B cell (primary cell): Measurements from ENCODE around the gene CSE1L. TPM values are rescaled to one million over a fixed set of nuclear protein-coding genes. Genes with fewer than 3 reads are reported as not detected.
"Not testable (repeated sequence)": the region's sequence is repeated elsewhere in the genome, so short reads cannot be mapped to it uniquely, and the experiment has no call there.

Experiments
- ATAC-seq: fragments of 200-7000 bp; cut with Tn5 transposase; one replicate; pipeline ENCODE4 v1.10.0; 2021; ENCODE audit warnings: low read depth, mild to moderate bottlenecking, moderate number of reproducible peaks, moderate library complexity
- CTCF ChIA-PET: fragments of 350-600 bp; sonication (Branson Sonifier 250); formaldehyde crosslinking; loops from one replicate; lab custom pipeline; 2021; ENCODE audit warnings: antibody characterized with exemption, inconsistent platforms; lab: Charles Lee
- POLR2A ChIA-PET: fragments of 350-600 bp; sonication (Branson Sonifier 250); formaldehyde crosslinking; loops from one replicate; lab custom pipeline; 2021; ENCODE audit warnings: antibody characterized with exemption; lab: Charles Lee
- DNase-seq: peaks from one replicate; pipeline ENCODE4 v3.0.0; 2013
- H2AFZ ChIP-seq: 2 replicates; pipeline ENCODE4 v1.6.1; 2012; ENCODE audit warnings: mild to moderate bottlenecking, low read depth, low read length; ENCODE audit not compliant: insufficient read depth, poor library complexity, severe bottlenecking
- H3K27ac ChIP-seq, 2 donors: 1 replicate in 1 of 2; 2 replicates in 1 of 2; pipeline ENCODE4 v1.5.1; 2012 to 2013; ENCODE audit warnings: low read length in 2 of 2, mild to moderate bottlenecking in 2 of 2, moderate library complexity in 1 of 2
- H3K27me3 ChIP-seq, 4 experiments: fragments of 200-600 bp in 1 of 4; sonication (generic) in 1 of 4; replicated peaks in 1 of 4; 1 replicate in 2 of 4; 2 replicates in 2 of 4; pipeline versions ENCODE4 v1.6.1 to v1.7.0; 2013 to 2016; ENCODE audit warnings: low read length in 3 of 4, mild to moderate bottlenecking in 2 of 4, mixed read lengths in 1 of 4, moderate library complexity in 1 of 4; ENCODE audit not compliant: insufficient read depth in 4 of 4, control insufficient read depth in 3 of 4; ENCODE audit errors: control extremely low read depth in 1 of 4
- H3K36me3 ChIP-seq, 2 experiments: replicated peaks in 1 of 2; 1 replicate in 1 of 2; 2 replicates in 1 of 2; pipeline versions ENCODE4 v1.6.1 to v1.7.1; 2013; ENCODE audit warnings: low read length in 1 of 2; ENCODE audit not compliant: insufficient read depth in 2 of 2, control insufficient read depth in 1 of 2; ENCODE audit errors: control extremely low read depth in 1 of 2, extremely low read depth in 1 of 2
- H3K4me1 ChIP-seq, 2 donors: fragments of 200-600 bp in 1 of 2; sonication (generic) in 1 of 2; 1 replicate in 1 of 2; 2 replicates in 1 of 2; pipeline versions ENCODE4 v1.5.1 to v1.6.1; 2013 to 2017; ENCODE audit warnings: low read length in 2 of 2; ENCODE audit not compliant: control insufficient read depth in 2 of 2, insufficient read depth in 2 of 2
- H3K4me2 ChIP-seq: replicated peaks from 2 replicates; pipeline ENCODE3; 2012; ENCODE audit warnings: mild to moderate bottlenecking, low read depth, low read length; ENCODE audit not compliant: poor library complexity, severe bottlenecking
- H3K4me3 ChIP-seq, 5 experiments: fragments of 200-600 bp in 1 of 5; sonication (generic) in 1 of 5; 1 replicate in 3 of 5; 2 replicates in 2 of 5; pipeline versions ENCODE4 v1.5.1 to v1.7.0; 2011 to 2016; ENCODE audit warnings: low read length in 4 of 5, mild to moderate bottlenecking in 4 of 5, low read depth in 2 of 5, control low read depth in 1 of 5, moderate library complexity in 1 of 5; ENCODE audit not compliant: insufficient read depth in 1 of 5; ENCODE audit errors: control extremely low read depth in 1 of 5, extremely low read depth in 1 of 5
- H3K79me2 ChIP-seq: fragments of 200-600 bp; sonication (generic); one replicate; pipeline ENCODE4 v1.6.0; 2016; ENCODE audit warnings: low read length; ENCODE audit not compliant: control insufficient read depth, insufficient read depth
- H3K9ac ChIP-seq: fragments of 200-600 bp; sonication (generic); 2 replicates; pipeline ENCODE4 v1.6.1; 2017; ENCODE audit warnings: mild to moderate bottlenecking, low read length, moderate library complexity
- H3K9me3 ChIP-seq, 3 donors: one replicate each; pipeline versions ENCODE4 v1.6.1 to v1.7.1; 2013; ENCODE audit warnings: low read length in 2 of 3; ENCODE audit not compliant: control insufficient read depth in 2 of 3, insufficient read depth in 1 of 3; ENCODE audit errors: control extremely low read depth in 1 of 3
- H4K20me1 ChIP-seq: 2 replicates; pipeline ENCODE4 v1.6.0; 2012; ENCODE audit warnings: mild to moderate bottlenecking, low read length; ENCODE audit not compliant: insufficient read depth, control insufficient read depth, poor library complexity, severe bottlenecking
- H3K27ac Mint-ChIP-seq: one replicate; pipeline ENCODE4 v1.8.0; 2021; ENCODE audit warnings: mixed read lengths
- H3K27me3 Mint-ChIP-seq: one replicate; pipeline ENCODE4 v1.8.0; 2021; ENCODE audit warnings: mixed read lengths
- H3K4me1 Mint-ChIP-seq: one replicate; pipeline ENCODE4 v1.8.0; 2021; ENCODE audit warnings: mixed read lengths
- H3K4me3 Mint-ChIP-seq: one replicate; pipeline ENCODE4 v1.8.0; 2021; ENCODE audit warnings: mixed read lengths
- H3K9me3 Mint-ChIP-seq: one replicate; pipeline ENCODE4 v1.8.0; 2022; ENCODE audit warnings: mixed read lengths; ENCODE audit not compliant: insufficient read depth
- CTCF ChIP-seq: fragments of 200-600 bp; IDR thresholded peaks from one replicate; pipeline ENCODE4 v1.8.0; 2022; ENCODE audit warnings: antibody characterized with exemption, mild to moderate bottlenecking
- EZH2 ChIP-seq: IDR thresholded peaks from 2 replicates; pipeline ENCODE4 v1.6.1; 2012; ENCODE audit warnings: borderline replicate concordance, low read depth, mild to moderate bottlenecking, moderate library complexity, low read length; ENCODE audit not compliant: insufficient read depth, poor library complexity, severe bottlenecking
- WGBS: methylation state at CpG from one replicate; pipeline ENCODE4 v1.1.5; 2013; ENCODE audit warnings: missing lambda C conversion rate; ENCODE audit not compliant: insufficient coverage; 5-methylcytosine and 5-hydroxymethylcytosine counted together
- intact Hi-C: fragments of 100-400 bp; cut with micrococcal nuclease; formaldehyde crosslinking; loops from one replicate; pipeline ENCODE4 v1.10.0; 2022
- polyA plus RNA-seq: library from polyadenylated mRNA; depleted of rRNA; stranded (reverse); fragments of >200 nt; gene quantifications from 2 replicates; pipeline ENCODE4 v1.2.3, GENCODE V29; 2012
- total RNA-seq, 2 donors: library from RNA; stranded (reverse); fragments of 120-200 nt in 1 of 2; gene quantifications; 1 replicate in 1 of 2; 2 replicates in 1 of 2; pipeline versions ENCODE4 v1.2.3 to v1.2.4, GENCODE V29; 2013 to 2022

CSE1L gene
- total and polyA plus RNA-seq, 2 donors (not counting 1 experiment from before 2014, with no cell fraction given): 7.6 to 38.0 TPM

- Histone ChIP-seq H3K4me1 (no peaks in the 10 kb centered on the region), H3K27ac (no peak overlapping the region), H2AFZ (no peak overlapping the region), H3K4me2 (no peak overlapping the region), H4K20me1 (no peaks in the 10 kb centered on the region), H3K36me3 (peaks cover 10 to 83% of the 10 kb centered on the region in 2 experiments), H3K79me2 (no peaks in the 10 kb centered on the region), H3K9me3 (no peaks in the 10 kb centered on the region), H3K9ac (no peak overlapping the region), H3K27me3 (no peaks in the 10 kb centered on the region), H3K4me3 (no peak overlapping the region)
- POLR2A ChIA-PET: no interaction called here
- Mint-ChIP-seq H3K27me3 (no peaks in the 10 kb centered on the region), H3K9me3 (no peaks in the 10 kb centered on the region), H3K27ac (no peak overlapping the region), H3K4me1 (no peaks in the 10 kb centered on the region), H3K4me3 (no peak overlapping the region)
- no CpG with 5 or more reads among the region's 2 CpGs for WGBS
- ATAC-seq: no peak
- CTCF ChIA-PET: no interaction called here
- intact Hi-C loops: no loop called here
- DNase-seq: no peak
- TF ChIP-seq CTCF: no peak
- no peak for TF ChIP-seq EZH2
Measured at GRCh38 chr20:49074521-49074920, 28.4 kb downstream of the CSE1L start.

- intact Hi-C loops: no loop called here
- Histone ChIP-seq H3K4me1 (no peaks in the 10 kb centered on the region), H3K9ac (no peak overlapping the region), H3K36me3 (peaks cover 1 to 82% of the 10 kb centered on the region in 2 experiments), H3K27me3 (no peaks in the 10 kb centered on the region), H3K9me3 (no peaks in the 10 kb centered on the region), H3K4me3 (no peak overlapping the region), H2AFZ (no peak overlapping the region), H3K27ac (no peak overlapping the region), H4K20me1 (no peaks in the 10 kb centered on the region), H3K4me2 (no peak overlapping the region), H3K79me2 (no peaks in the 10 kb centered on the region)
- WGBS: no CpG with 5 or more reads among the region's 3 CpGs
- CTCF ChIA-PET: interaction anchor here (0.5 to 0.8 kb wide), 2 partner anchors 22 to 78 kb away, joined by 3 to 4 read pairs; no protein-coding TSS in a partner anchor
- H3K4me1 Mint-ChIP-seq: no peaks in the 10 kb centered on the region
- no peak overlapping the region for H3K27ac Mint-ChIP-seq
- no peaks in the 10 kb centered on the region for H3K27me3 Mint-ChIP-seq
- H3K9me3 Mint-ChIP-seq: no peaks in the 10 kb centered on the region
- no peak overlapping the region for H3K4me3 Mint-ChIP-seq
- POLR2A ChIA-PET: no interaction called here
- DNase-seq (no peak), ATAC-seq (no peak)
- no peak for TF ChIP-seq CTCF
- no peak for TF ChIP-seq EZH2
Measured at GRCh38 chr20:49078310-49078709, 32.2 kb downstream of the CSE1L start.

GRCh38 chr20:49082295-49082694 is 36.2 kb downstream of the CSE1L start:
- H3K9me3 Mint-ChIP-seq, H3K4me1 ChIP-seq, H3K4me3 Mint-ChIP-seq, H3K4me3 ChIP-seq, H4K20me1 ChIP-seq, H3K27ac Mint-ChIP-seq, ATAC-seq, H3K27ac ChIP-seq, H3K4me1 Mint-ChIP-seq, H2AFZ ChIP-seq, CTCF ChIA-PET, H3K27me3 ChIP-seq, H3K4me2 ChIP-seq, intact Hi-C loops, H3K79me2 ChIP-seq, DNase-seq, H3K27me3 Mint-ChIP-seq, H3K9me3 ChIP-seq, POLR2A ChIA-PET, H3K9ac ChIP-seq: not testable (repeated sequence)
- WGBS: 96% methylated on average over 9 of the region's 12 CpGs
- H3K36me3 ChIP-seq: peaks cover 5 to 83% of the 10 kb centered on the region in 2 experiments
